Fibroblast of lung (primary cell): ENCODE results near the gene DEK. TPM values are rescaled to one million over a fixed set of nuclear protein-coding genes. Genes with fewer than 3 reads are reported as not detected.
A peak's percentile ranks its signal among the peaks of the same experiment; 100 is the strongest.

Source experiments
- DNase-seq, 2 donors: peaks; one replicate each; pipeline versions ENCODE4 v3.0.0 to v3.0.0-alpha.2; 2010; ENCODE audit warnings: low read depth in 2 of 2
- H2AFZ ChIP-seq: 2 replicates; pipeline ENCODE4 v1.5.1; 2012; ENCODE audit warnings: low read length, control low read depth, inconsistent platforms
- H3K27ac ChIP-seq: 2 replicates; pipeline ENCODE4 v1.5.1; 2011; ENCODE audit warnings: low read length, control low read depth; ENCODE audit not compliant: insufficient read depth
- H3K27me3 ChIP-seq: 2 replicates; pipeline ENCODE4 v1.5.1; 2011; ENCODE audit warnings: mild to moderate bottlenecking, low read length; ENCODE audit not compliant: control insufficient read depth, insufficient read depth
- H3K36me3 ChIP-seq: 2 replicates; pipeline ENCODE4 v1.5.1; 2011; ENCODE audit warnings: low read length; ENCODE audit not compliant: control insufficient read depth, insufficient read depth
- H3K4me1 ChIP-seq: 2 replicates; pipeline ENCODE4 v1.5.1; 2011; ENCODE audit warnings: low read length; ENCODE audit not compliant: control insufficient read depth, insufficient read depth; ENCODE audit errors: extremely low read depth
- H3K4me2 ChIP-seq: 2 replicates; pipeline ENCODE4 v1.5.1; 2011; ENCODE audit warnings: low read length, control low read depth; ENCODE audit not compliant: insufficient read depth; ENCODE audit errors: extremely low read depth
- H3K4me3 ChIP-seq, 4 experiments: fragments of 200-600 bp in 1 of 4; sonication (generic) in 1 of 4; replicated peaks in 1 of 4; 2 replicates each; pipeline ENCODE4 v1.5.1; 2011 to 2016; ENCODE audit warnings: low read length in 4 of 4, low read depth in 3 of 4, mild to moderate bottlenecking in 3 of 4, control low read depth in 2 of 4, inconsistent platforms in 1 of 4, mixed read lengths in 1 of 4; ENCODE audit not compliant: insufficient read depth in 1 of 4; ENCODE audit errors: control extremely low read depth in 1 of 4
- H3K79me2 ChIP-seq: 2 replicates; pipeline ENCODE4 v1.5.1; 2012; ENCODE audit warnings: mild to moderate bottlenecking, low read length, inconsistent platforms; ENCODE audit not compliant: control insufficient read depth, insufficient read depth
- H3K9ac ChIP-seq: 2 replicates; pipeline ENCODE4 v1.5.1; 2011; ENCODE audit warnings: mild to moderate bottlenecking, low read length, control low read depth; ENCODE audit not compliant: insufficient read depth
- H3K9me3 ChIP-seq: 2 replicates; pipeline ENCODE4 v1.5.1; 2012; ENCODE audit warnings: low read depth, low read length; ENCODE audit not compliant: control insufficient read depth, insufficient read depth
- H4K20me1 ChIP-seq: 2 replicates; pipeline ENCODE4 v1.5.1; 2011; ENCODE audit warnings: low read length; ENCODE audit not compliant: control insufficient read depth, insufficient read depth; ENCODE audit errors: extremely low read depth
- EZH2 ChIP-seq: IDR thresholded peaks from 2 replicates; pipeline ENCODE4 v1.5.1; 2012; ENCODE audit warnings: low read length, control low read depth, mild to moderate bottlenecking; ENCODE audit errors: missing control alignments
- polyA plus RNA-seq, 2 donors: library from polyadenylated mRNA; depleted of rRNA in 1 of 2; stranded (reverse) in 1 of 2; unstranded in 1 of 2; fragments of >200 nt; gene quantifications; 2 replicates each; pipeline ENCODE4 v1.2.1, GENCODE V29; 2011 to 2012; ENCODE audit warnings: missing spikeins in 1 of 2
- total RNA-seq: library from RNA; depleted of rRNA; stranded (reverse); fragments of >200 nt; gene quantifications from 2 replicates; pipeline ENCODE4 v1.2.1, GENCODE V29; 2014
- TF ChIP-seq, protein P1 (sequence below), 2 donors: IDR thresholded peaks in 1 of 2; conservative IDR thresholded peaks in 1 of 2; 1 replicate in 1 of 2; 2 replicates in 1 of 2; pipeline ENCODE4 v1.5.1; 2011 to 2012; ENCODE audit warnings: low read length in 2 of 2, control low read depth in 1 of 2, inconsistent platforms in 1 of 2, low read depth in 1 of 2, mild to moderate bottlenecking in 1 of 2

Gene DEK
- total and polyA plus RNA-seq, 2 donors (not counting 1 experiment from before 2014, with no cell fraction given), result 108 to 148 TPM

- Histone ChIP-seq H3K9ac (no peak overlapping the region), H3K36me3 (no peaks in the 10 kb centered on the region), H3K4me2 (no peak overlapping the region), H2AFZ (no peak overlapping the region), H3K27ac (no peak overlapping the region), H3K27me3 (no peaks in the 10 kb centered on the region), H3K9me3 (no peaks in the 10 kb centered on the region), H4K20me1 (no peaks in the 10 kb centered on the region), H3K4me3 (no peak overlapping the region), H3K79me2 (no peaks in the 10 kb centered on the region), H3K4me1 (no peaks in the 10 kb centered on the region)
- DNase-seq, result peak in 1 of 2 donors; percentile 16
- no peak for TF ChIP-seq EZH2
- TF ChIP-seq, protein P1, sequence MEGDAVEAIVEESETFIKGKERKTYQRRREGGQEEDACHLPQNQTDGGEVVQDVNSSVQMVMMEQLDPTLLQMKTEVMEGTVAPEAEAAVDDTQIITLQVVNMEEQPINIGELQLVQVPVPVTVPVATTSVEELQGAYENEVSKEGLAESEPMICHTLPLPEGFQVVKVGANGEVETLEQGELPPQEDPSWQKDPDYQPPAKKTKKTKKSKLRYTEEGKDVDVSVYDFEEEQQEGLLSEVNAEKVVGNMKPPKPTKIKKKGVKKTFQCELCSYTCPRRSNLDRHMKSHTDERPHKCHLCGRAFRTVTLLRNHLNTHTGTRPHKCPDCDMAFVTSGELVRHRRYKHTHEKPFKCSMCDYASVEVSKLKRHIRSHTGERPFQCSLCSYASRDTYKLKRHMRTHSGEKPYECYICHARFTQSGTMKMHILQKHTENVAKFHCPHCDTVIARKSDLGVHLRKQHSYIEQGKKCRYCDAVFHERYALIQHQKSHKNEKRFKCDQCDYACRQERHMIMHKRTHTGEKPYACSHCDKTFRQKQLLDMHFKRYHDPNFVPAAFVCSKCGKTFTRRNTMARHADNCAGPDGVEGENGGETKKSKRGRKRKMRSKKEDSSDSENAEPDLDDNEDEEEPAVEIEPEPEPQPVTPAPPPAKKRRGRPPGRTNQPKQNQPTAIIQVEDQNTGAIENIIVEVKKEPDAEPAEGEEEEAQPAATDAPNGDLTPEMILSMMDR (conservative IDR thresholded peaks at IDR 0.05 in 1 of 2, IDR thresholded peaks at IDR 0.05 in 1 of 2; ENCODE audit: low read depth in 1 of 2, low read length in 2 of 2), result no peak
These were observed 78.3 kb downstream of the DEK start for GRCh38 chr6:18186033-18186432.

DNA sequence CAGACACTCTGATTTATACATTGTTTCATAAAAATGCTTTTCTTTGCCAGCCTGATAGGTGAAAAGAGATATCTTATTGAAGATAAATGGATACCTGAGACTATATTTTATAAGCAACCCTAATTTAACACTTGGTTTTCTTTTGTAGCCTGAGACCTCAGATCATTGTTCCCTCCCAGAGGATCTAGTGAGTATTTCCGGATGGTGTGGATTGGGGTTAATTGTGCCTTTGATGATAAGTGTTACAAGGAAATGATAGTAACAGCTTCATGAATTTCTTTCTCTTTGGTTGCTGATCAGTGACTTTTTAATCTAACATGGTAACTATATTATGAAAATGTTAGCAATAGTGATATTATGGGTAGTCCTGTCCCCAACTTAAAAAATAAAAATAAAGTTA is 78.7 kb downstream of the DEK start:
- no peaks in the 10 kb centered on the region for H3K36me3 ChIP-seq
- DNase-seq, result no peak
- H3K4me3 ChIP-seq, result no peak overlapping the region
- H3K9ac ChIP-seq, result no peak overlapping the region
- no peaks in the 10 kb centered on the region for H4K20me1 ChIP-seq
- no peaks in the 10 kb centered on the region for H3K79me2 ChIP-seq
- no peaks in the 10 kb centered on the region for H3K9me3 ChIP-seq
- no peaks in the 10 kb centered on the region for H3K4me1 ChIP-seq
- no peak overlapping the region for H3K27ac ChIP-seq
- TF ChIP-seq EZH2, result no peak
- TF ChIP-seq, protein P1 (conservative IDR thresholded peaks at IDR 0.05 in 1 of 2, IDR thresholded peaks at IDR 0.05 in 1 of 2; ENCODE audit: low read depth in 1 of 2, low read length in 2 of 2), result no peak
- no peak overlapping the region for H2AFZ ChIP-seq
- no peak overlapping the region for H3K4me2 ChIP-seq
- H3K27me3 ChIP-seq, result no peaks in the 10 kb centered on the region

DNA sequence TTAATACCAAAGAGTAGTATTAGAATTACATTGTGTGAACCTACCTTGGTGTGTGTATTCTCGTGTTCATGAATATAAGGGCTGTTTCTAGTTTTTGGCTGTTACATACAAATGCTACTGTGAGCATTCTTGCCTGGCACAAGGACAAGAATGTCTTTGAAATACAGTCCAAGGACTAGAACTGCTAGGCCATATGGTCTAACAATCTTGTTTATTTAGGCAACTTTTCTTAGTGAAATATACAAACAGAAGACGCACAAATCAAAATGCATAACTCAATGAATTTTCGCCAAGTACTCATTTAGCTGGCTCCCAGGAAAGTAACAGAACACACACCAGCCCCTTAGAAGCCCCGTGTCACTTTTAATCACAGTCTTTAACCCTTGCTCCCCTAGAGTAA is 80.6 kb downstream of the DEK start:
- TF ChIP-seq, protein P1 (conservative IDR thresholded peaks at IDR 0.05 in 1 of 2, IDR thresholded peaks at IDR 0.05 in 1 of 2; ENCODE audit: low read depth in 1 of 2, low read length in 2 of 2), result no peak
- peak; percentile 17 to 43 for DNase-seq
- no peak overlapping the region for H2AFZ ChIP-seq
- no peaks in the 10 kb centered on the region for H3K36me3 ChIP-seq
- no peaks in the 10 kb centered on the region for H3K9me3 ChIP-seq
- H3K79me2 ChIP-seq, result no peaks in the 10 kb centered on the region
- no peak overlapping the region for H3K9ac ChIP-seq
- H3K27ac ChIP-seq, result no peak overlapping the region
- no peaks in the 10 kb centered on the region for H4K20me1 ChIP-seq
- no peaks in the 10 kb centered on the region for H3K27me3 ChIP-seq
- no peaks in the 10 kb centered on the region for H3K4me1 ChIP-seq
- H3K4me2 ChIP-seq, result no peak overlapping the region
- H3K4me3 ChIP-seq, result no peak overlapping the region
